OCI-LY7 (cell line): ENCODE results near the gene PSMD6.

Source experiments
- CTCF ChIP-seq: fragments of 200-600 bp; sonication (generic); conservative IDR thresholded peaks from 2 replicates; pipeline ENCODE4 v1.5.1; 2014; ENCODE audit warnings: mild to moderate bottlenecking, antibody characterized with exemption, low read length, moderate library complexity, mixed read lengths
- EZH2phosphoT487 ChIP-seq: fragments of 200-600 bp; sonication (generic); IDR thresholded peaks from 2 replicates; pipeline ENCODE4 v1.6.1; 2018; ENCODE audit warnings: low read depth, borderline replicate concordance, mild to moderate bottlenecking, mixed run types, antibody characterized with exemption, low read length, moderate library complexity, mixed read lengths

DNA sequence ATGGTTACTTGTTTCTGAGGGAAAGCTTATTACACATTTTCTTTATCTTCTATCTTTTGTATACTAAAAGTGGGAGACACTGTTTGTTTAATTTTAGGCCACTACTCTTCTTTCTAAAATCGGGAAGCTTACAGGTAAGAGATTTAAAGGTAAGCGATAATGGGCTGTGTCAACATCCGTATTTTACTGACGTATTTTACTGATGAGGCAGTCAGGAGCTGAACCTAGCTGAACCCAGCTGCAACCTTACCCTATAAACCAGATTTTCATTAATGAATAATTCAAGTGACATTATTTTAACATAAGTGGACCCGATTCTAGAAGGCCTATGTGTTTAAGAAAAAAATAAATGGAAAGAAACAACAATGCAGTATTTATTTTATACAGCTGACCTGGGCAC, 13.1 kb downstream of the PSMD6 start:
- TF ChIP-seq EZH2phosphoT487 (no peak), CTCF (no peak)
